Peyer's patch (tissue), 4 donors: ENCODE measurements around the gene PCBP3. TPM values are rescaled to one million over a fixed set of nuclear protein-coding genes. Genes with fewer than 3 reads are reported as not detected.

Experiments
- DNase-seq, 3 donors: peaks; one replicate each; pipeline ENCODE4 v3.0.0-alpha.2; 2017 to 2019
- H3K27ac ChIP-seq, 4 donors: fragments of 200-600 bp; sonication (generic); one replicate each; pipeline ENCODE4 v1.5.1; 2016 to 2019
- H3K27me3 ChIP-seq, 2 donors: fragments of 200-600 bp; sonication (generic); one replicate each; pipeline ENCODE4 v1.5.1; 2019
- H3K36me3 ChIP-seq, 3 donors: fragments of 200-600 bp; sonication (generic); one replicate each; pipeline ENCODE4 v1.5.1; 2016 to 2019
- H3K4me1 ChIP-seq, 4 donors: fragments of 200-600 bp; sonication (generic); one replicate each; pipeline ENCODE4 v1.5.1; 2016 to 2019
- H3K4me3 ChIP-seq, 4 donors: fragments of 200-600 bp; sonication (generic); 1 replicate in 3 of 4; 2 replicates in 1 of 4; pipeline ENCODE4 v1.5.1; 2016 to 2019; ENCODE audit warnings: mild to moderate bottlenecking in 1 of 4
- H3K9me3 ChIP-seq, 4 donors: fragments of 200-600 bp; sonication (generic); one replicate each; pipeline ENCODE4 v1.5.1; 2016 to 2019; ENCODE audit warnings: mild to moderate bottlenecking in 1 of 4
- CTCF ChIP-seq, 6 experiments: fragments of 450-650 bp in 4 of 6; fragments of 200-600 bp in 2 of 6; sonication (generic) in 1 of 6; IDR thresholded peaks; one replicate each; pipeline ENCODE4 v1.5.1; 2017 to 2019; ENCODE audit warnings: antibody characterized with exemption in 6 of 6, mild to moderate bottlenecking in 3 of 6, moderate library complexity in 1 of 6
- POLR2A ChIP-seq, 2 donors: fragments of 450-650 bp; IDR thresholded peaks; one replicate each; pipeline ENCODE4 v1.5.1; 2017; ENCODE audit warnings: antibody characterized with exemption in 2 of 2, mild to moderate bottlenecking in 2 of 2, moderate library complexity in 2 of 2
- total RNA-seq, 4 donors: library from RNA; depleted of rRNA; stranded (reverse); fragments of >200 nt; gene quantifications; one replicate each; pipeline ENCODE4 v1.1.0, GENCODE V29; 2016

The PCBP3 gene
- total RNA-seq, 4 donors from 2014 or later, result 1.1 to 6.0 (median 4.4) TPM; not detected in 1

GRCh38 chr21:45905196-45905595 lies 261.7 kb downstream of the PCBP3 start:
- no peaks in the 10 kb centered on the region for H3K27me3 ChIP-seq
- H3K4me3 ChIP-seq, result no peak overlapping the region
- TF ChIP-seq POLR2A (IDR thresholded peaks at IDR 0.05) (no peak), CTCF (IDR thresholded peaks at IDR 0.05) (no peak)
- no peaks in the 10 kb centered on the region for H3K4me1 ChIP-seq
- H3K9me3 ChIP-seq, result no peaks in the 10 kb centered on the region
- no peaks in the 10 kb centered on the region for H3K36me3 ChIP-seq
- DNase-seq, result no peak
- H3K27ac ChIP-seq, result no peak overlapping the region

- Histone ChIP-seq H3K36me3 (no peaks in the 10 kb centered on the region), H3K27ac (no peak overlapping the region), H3K4me1 (no peaks in the 10 kb centered on the region), H3K4me3 (no peak overlapping the region), H3K9me3 (no peaks in the 10 kb centered on the region), H3K27me3 (no peaks in the 10 kb centered on the region)
- no peak for DNase-seq
- no peak for TF ChIP-seq CTCF (IDR thresholded peaks at IDR 0.05)
- no peak for TF ChIP-seq POLR2A (IDR thresholded peaks at IDR 0.05)
Measured at GRCh38 chr21:45906196-45906805, 262.8 kb downstream of the PCBP3 start.

- no peak overlapping the region for H3K4me3 ChIP-seq
- TF ChIP-seq CTCF (IDR thresholded peaks at IDR 0.05), result no peak
- H3K27ac ChIP-seq, result no peak overlapping the region
- no peak for DNase-seq
- H3K36me3 ChIP-seq, result no peaks in the 10 kb centered on the region
- no peaks in the 10 kb centered on the region for H3K27me3 ChIP-seq
- H3K4me1 ChIP-seq, result no peaks in the 10 kb centered on the region
- H3K9me3 ChIP-seq, result no peaks in the 10 kb centered on the region
Measured at GRCh38 chr21:45906859-45907258, 263.3 kb downstream of the PCBP3 start.

GRCh38 chr21:45908536-45909237 lies 265.2 kb downstream of the PCBP3 start:
- Histone ChIP-seq H3K9me3 (no peaks in the 10 kb centered on the region), H3K4me3 (no peak overlapping the region), H3K36me3 (no peaks in the 10 kb centered on the region), H3K27me3 (no peaks in the 10 kb centered on the region), H3K4me1 (no peaks in the 10 kb centered on the region), H3K27ac (no peak overlapping the region)
- TF ChIP-seq POLR2A (IDR thresholded peaks at IDR 0.05), result no peak
- TF ChIP-seq CTCF (IDR thresholded peaks at IDR 0.05), result no peak
- DNase-seq, result no peak

- no peak for DNase-seq
- TF ChIP-seq CTCF (IDR thresholded peaks at IDR 0.05) (no peak), POLR2A (IDR thresholded peaks at IDR 0.05) (no peak)
- no peak overlapping the region for H3K27ac ChIP-seq
- no peaks in the 10 kb centered on the region for H3K4me1 ChIP-seq
- H3K27me3 ChIP-seq, result no peaks in the 10 kb centered on the region
- H3K9me3 ChIP-seq, result no peaks in the 10 kb centered on the region
- no peaks in the 10 kb centered on the region for H3K36me3 ChIP-seq
- H3K4me3 ChIP-seq, result no peak overlapping the region
Measured at GRCh38 chr21:45909238-45909988, 265.9 kb downstream of the PCBP3 start.
